IPS DF 6.9 (cell line): ENCODE results near the gene ACTMAP.
"Not testable (repeated sequence)": the region's sequence is repeated elsewhere in the genome, so short reads cannot be mapped to it uniquely, and the experiment has no call there.

Source experiments
- DNase-seq: peaks from one replicate; pipeline ENCODE4 v3.0.0-alpha.2; 2013; ENCODE audit warnings: low read depth, low spot score
- H3K27ac ChIP-seq: one replicate; pipeline ENCODE4 v1.5.1; 2013; ENCODE audit warnings: low read length, control low read depth
- H3K27me3 ChIP-seq: 2 replicates; pipeline ENCODE4 v1.6.1; 2013; ENCODE audit warnings: mild to moderate bottlenecking, low read length; ENCODE audit not compliant: control insufficient read depth, insufficient read depth
- H3K36me3 ChIP-seq: 2 replicates; pipeline ENCODE4 v1.6.1; 2013; ENCODE audit warnings: low read length; ENCODE audit not compliant: control insufficient read depth, insufficient read depth
- H3K4me1 ChIP-seq: 2 replicates; pipeline ENCODE4 v1.6.1; 2013; ENCODE audit warnings: low read length; ENCODE audit not compliant: control insufficient read depth, insufficient read depth
- H3K4me3 ChIP-seq: 2 replicates; pipeline ENCODE4 v1.5.1; 2013; ENCODE audit warnings: mild to moderate bottlenecking, low read length
- H3K9me3 ChIP-seq: 2 replicates; pipeline ENCODE4 v1.6.1; 2013; ENCODE audit warnings: low read length, inconsistent platforms; ENCODE audit not compliant: control insufficient read depth, insufficient read depth
- WGBS: extraction: QIAGEN DNeasy Blood & Tissue Kit; methylation state at CpG from one replicate; pipeline ENCODE4 v1.1.7; 2013; ENCODE audit warnings: mixed read lengths, missing lambda C conversion rate; ENCODE audit not compliant: insufficient read length, insufficient coverage; 5-methylcytosine and 5-hydroxymethylcytosine counted together

ACTMAP gene

DNA sequence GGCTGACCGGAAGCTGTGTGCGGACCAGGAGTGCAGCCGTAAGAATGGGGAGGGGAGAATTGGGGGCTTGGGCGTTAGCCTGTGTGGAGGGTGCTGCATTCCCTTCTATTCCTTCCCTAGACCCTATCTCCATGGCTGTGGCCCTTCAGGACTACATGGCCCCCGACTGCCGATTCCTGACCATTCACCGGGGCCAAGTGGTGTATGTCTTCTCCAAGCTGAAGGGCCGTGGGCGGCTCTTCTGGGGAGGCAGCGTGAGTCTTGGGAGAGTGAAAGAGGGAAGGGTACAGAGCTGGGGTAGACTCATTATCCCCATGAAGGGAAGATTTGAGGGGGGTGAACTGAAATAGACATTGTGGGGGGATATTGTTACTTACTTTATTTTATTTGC is 25.4 kb upstream of the ACTMAP start:
- peaks cover 4% of the 10 kb centered on the region; the same call in 1 of the 2 replicates for H3K4me1 ChIP-seq
- no peaks in the 10 kb centered on the region for H3K36me3 ChIP-seq
- no peaks in the 10 kb centered on the region for H3K9me3 ChIP-seq
- H3K27me3 ChIP-seq: no peaks in the 10 kb centered on the region
- WGBS: no CpG with 5 or more reads among the region's 10 CpGs
- H3K4me3 ChIP-seq: no peak overlapping the region
- no peak for DNase-seq
- H3K27ac ChIP-seq: no peak overlapping the region

DNA sequence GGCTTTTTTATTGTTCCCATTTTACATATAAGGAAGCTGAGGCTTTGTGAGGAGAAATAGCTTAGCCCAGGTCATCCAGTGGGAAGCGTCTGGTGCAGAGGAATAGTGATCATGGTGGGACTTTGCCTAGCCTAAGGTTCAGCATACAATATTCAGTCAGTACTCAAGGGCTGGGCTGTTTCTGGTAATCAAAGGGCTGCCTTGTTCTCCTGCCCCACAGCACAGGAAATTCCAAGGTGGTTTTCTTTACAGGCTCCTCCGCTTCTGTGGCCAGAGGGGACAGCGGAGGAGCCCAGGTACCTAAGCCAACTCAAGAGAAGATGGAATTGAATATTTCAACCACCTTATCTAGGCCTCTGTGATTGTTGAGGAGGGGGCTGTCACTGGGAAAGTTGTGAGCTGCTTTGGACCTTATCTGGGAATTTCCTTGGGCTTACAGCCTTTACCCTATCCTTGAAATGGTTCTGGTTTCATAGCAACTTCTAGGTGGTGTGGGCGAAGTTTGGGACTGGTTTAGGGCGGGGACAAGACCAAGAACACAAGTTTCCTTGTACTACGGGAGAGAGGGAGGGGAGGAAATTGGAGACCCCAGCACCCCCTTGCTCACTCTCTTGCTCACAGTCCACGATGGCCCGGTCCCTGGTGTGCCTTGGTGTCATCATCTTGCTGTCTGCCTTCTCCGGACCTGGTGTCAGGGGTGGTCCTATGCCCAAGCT is 24.8 kb upstream of the ACTMAP start, which contains the start of gene MIA:
TSS of gene MIA (plus strand) at position 606 of the 716 bp plus-strand sequence. CDS start at position 628, 22 bp downstream.
- Histone ChIP-seq H3K27ac (no peak within 1 kb of the TSS), H3K36me3 (no peaks in the 10 kb centered on the region), H3K27me3 (no peaks in the 10 kb centered on the region), H3K4me3 (no peak within 1 kb of the TSS), H3K9me3 (no peaks in the 10 kb centered on the region), H3K4me1 (peaks cover 4% of the 10 kb centered on the region; the same call in 1 of the 2 replicates)
- no CpG with 5 or more reads among the region's 9 CpGs for WGBS
- DNase-seq: no peak

DNA sequence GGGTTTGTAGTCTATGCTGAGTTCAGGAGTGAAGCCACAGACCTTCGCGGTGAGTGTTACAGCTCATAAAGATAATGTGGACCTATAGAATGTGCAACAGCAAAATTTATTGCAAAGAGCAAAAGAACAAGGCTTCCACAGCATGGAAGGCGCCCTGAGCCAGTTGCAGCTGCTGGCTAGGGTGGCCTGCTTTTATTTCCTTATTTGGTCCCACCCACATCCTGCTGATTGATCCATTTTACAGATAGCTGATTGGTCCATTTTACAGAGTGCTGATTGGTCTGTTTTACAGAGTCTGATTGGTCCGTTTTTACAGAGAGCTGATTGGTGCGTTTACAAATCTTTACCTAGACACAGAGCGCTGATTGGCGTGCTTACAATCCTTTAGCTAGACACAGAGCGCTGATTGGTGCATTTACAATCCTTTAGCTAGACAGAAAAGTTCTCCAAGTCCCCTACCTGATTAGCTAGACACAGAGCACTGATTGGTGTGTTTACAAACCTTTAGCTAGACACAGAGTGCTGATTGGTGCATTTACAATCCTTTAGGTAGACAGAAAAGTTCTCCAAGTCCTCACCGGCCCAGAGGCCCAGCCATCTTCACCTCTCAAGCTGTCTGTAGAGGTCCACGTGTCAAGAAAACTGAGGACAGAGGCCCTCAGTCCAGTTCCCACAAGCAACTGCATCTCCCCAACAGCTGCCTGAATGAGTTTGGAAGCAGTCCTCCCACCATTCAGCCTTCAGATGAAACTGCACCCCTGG is 21.0 kb upstream of the ACTMAP start:
- H3K36me3 ChIP-seq, H3K4me3 ChIP-seq, H3K27me3 ChIP-seq, H3K4me1 ChIP-seq, DNase-seq, H3K9me3 ChIP-seq, H3K27ac ChIP-seq: not testable (repeated sequence)
- WGBS: no CpG with 5 or more reads among the region's 10 CpGs

DNA sequence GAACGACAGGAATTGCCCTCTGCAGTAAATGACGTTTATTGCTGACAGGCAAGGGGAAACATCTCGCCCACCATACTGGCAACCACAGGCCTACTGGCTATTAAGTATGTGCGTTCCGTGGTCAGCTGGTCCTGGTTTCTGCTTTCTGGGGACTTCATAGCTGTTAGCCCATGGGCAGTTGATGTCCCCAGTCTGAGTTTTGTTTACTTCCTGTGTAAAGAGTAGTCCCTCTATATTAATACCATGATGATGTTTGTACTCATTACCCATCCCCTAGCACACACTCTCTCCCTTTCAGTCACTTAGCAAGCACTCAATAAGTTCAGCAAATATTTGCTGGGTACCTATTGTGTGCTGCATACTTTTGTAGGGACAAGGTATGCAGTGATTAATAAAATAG is 18.6 kb upstream of the ACTMAP start:
- WGBS: no CpG with 5 or more reads among the region's 5 CpGs
- Histone ChIP-seq H3K9me3 (no peaks in the 10 kb centered on the region), H3K4me1 (peaks cover under 1% of the 10 kb centered on the region; the same call in 1 of the 2 replicates), H3K27me3 (no peaks in the 10 kb centered on the region), H3K36me3 (peaks cover 18% of the 10 kb centered on the region), H3K4me3 (no peak overlapping the region), H3K27ac (no peak overlapping the region)
- DNase-seq: no peak

DNA sequence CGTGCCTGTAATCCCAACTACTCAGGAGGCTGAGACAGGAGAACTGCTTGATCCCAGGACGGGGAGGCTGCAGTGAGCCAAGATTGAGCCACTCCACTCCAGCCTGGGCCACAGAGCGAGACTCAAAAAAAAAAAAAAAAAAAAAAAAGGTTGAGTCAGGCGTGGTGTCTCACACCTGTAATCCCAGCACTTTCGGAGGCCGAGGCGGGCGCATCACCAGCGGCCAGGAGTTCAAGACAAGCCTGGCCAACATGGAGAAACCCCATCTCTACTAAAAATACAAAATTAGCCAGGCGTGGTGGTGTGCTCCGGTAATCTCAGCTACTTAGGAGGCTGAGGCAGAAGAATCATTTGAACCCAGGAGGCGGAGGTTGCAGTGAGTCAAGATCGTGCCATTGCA is 16.1 kb upstream of the ACTMAP start:
- H3K36me3 ChIP-seq: peaks cover 40% of the 10 kb centered on the region
- not testable (repeated sequence) for H3K27ac ChIP-seq, H3K4me3 ChIP-seq, DNase-seq, H3K9me3 ChIP-seq, H3K27me3 ChIP-seq, H3K4me1 ChIP-seq
- no CpG with 5 or more reads among the region's 13 CpGs for WGBS

DNA sequence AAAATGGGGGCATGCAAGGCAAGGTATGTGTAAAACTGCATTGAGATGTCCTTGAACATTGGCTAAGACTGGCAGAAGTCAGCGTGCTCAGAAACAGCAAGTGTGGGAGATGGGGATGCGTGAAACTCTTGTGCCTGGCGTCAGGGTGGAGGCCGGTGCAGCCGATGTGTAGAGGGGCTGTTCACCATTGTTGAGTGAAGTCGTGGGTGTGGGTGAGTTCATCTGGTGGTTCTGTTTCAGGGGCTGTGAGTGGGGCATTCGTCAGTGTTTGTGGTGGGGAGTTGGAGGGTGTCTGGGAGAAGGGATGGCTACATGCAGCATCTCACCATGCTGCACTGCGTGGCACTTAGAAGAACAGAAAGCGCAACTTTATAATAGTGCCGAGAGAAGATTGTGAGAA is 13.7 kb upstream of the ACTMAP start:
- H3K4me1 ChIP-seq: peaks cover 1% of the 10 kb centered on the region; the same call in 1 of the 2 replicates
- no CpG with 5 or more reads among the region's 10 CpGs for WGBS
- no peak overlapping the region for H3K27ac ChIP-seq
- no peaks in the 10 kb centered on the region for H3K9me3 ChIP-seq
- H3K36me3 ChIP-seq: peaks cover 61% of the 10 kb centered on the region
- no peak overlapping the region for H3K4me3 ChIP-seq
- DNase-seq: no peak
- no peaks in the 10 kb centered on the region for H3K27me3 ChIP-seq

DNA sequence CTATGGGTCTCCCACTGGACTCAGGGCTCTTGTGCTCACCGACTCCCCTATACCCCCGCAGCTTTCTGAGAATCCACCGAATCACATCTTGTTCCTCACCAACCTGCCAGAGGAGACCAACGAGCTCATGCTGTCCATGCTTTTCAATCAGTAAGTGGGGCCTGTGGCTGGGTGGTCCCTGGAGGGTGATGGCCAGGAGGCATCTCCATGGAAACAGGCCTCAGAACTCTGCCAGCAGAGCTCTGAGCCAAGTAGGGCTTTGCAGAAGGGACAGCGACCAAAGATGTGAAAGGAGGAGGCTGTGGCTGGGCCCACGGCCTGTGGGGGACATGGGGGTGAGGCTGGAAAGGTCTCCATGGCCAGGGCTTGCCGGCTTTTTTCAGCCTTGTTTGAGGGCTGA is 13.2 kb upstream of the ACTMAP start:
- Histone ChIP-seq H3K27me3 (no peaks in the 10 kb centered on the region), H3K4me1 (peaks cover 1% of the 10 kb centered on the region; the same call in 1 of the 2 replicates), H3K27ac (no peak overlapping the region), H3K4me3 (no peak overlapping the region), H3K36me3 (peaks cover 61% of the 10 kb centered on the region), H3K9me3 (no peaks in the 10 kb centered on the region)
- WGBS: no CpG with 5 or more reads among the region's 7 CpGs
- DNase-seq: no peak

DNA sequence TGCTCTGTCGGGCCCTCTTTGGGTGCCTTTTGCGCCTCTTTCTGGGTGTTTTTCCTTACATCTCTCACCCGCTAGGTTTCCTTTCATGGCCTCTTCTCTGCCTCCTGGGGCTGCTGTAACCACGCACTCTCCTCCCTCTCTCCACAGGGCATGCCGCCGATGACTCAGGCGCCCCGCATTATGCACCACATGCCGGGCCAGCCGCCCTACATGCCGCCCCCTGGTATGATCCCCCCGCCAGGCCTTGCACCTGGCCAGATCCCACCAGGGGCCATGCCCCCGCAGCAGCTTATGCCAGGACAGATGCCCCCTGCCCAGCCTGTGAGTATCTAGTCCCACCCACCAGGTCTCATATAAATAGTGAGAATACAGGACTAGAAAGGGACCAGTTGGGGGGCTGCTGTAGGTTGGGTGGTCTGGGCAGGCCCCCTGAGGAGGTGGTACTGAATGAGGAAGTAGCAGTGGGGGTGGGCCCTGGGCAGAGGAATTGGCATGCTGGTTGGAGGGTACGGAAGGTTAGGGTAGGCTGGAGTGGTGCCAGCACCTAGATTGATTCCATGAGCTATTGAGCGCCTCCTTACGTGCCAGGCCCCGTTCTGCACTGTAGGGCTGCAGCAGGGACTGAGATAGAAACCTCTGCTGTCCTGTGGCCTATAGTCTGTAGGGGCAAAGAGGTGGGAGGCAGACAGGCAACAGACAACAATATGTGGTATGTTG is 12.6 kb upstream of the ACTMAP start:
- Histone ChIP-seq H3K9me3 (no peaks in the 10 kb centered on the region), H3K27ac (no peak overlapping the region), H3K36me3 (peaks cover 65% of the 10 kb centered on the region), H3K4me3 (no peak overlapping the region), H3K27me3 (no peaks in the 10 kb centered on the region), H3K4me1 (peaks cover 1% of the 10 kb centered on the region; the same call in 1 of the 2 replicates)
- WGBS: no CpG with 5 or more reads among the region's 17 CpGs
- no peak for DNase-seq

DNA sequence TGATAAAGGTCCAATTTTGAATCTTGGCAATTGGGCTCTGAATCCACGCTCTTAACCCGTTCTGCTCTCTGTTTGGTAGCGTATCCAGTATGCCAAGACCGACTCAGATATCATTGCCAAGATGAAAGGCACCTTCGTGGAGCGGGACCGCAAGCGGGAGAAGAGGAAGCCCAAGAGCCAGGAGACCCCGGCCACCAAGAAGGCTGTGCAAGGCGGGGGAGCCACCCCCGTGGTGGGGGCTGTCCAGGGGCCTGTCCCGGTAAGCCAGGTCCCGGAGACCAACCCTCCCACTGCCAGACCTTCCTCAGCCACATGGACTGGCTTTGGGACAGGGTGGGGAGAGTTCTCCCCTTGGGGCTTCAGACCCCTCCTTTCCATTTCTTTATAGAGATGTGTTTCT is 9.1 kb upstream of the ACTMAP start:
- Histone ChIP-seq H3K27ac (no peak overlapping the region), H3K4me3 (no peak overlapping the region), H3K27me3 (no peaks in the 10 kb centered on the region), H3K9me3 (no peaks in the 10 kb centered on the region), H3K4me1 (peaks cover 1% of the 10 kb centered on the region; the same call in 1 of the 2 replicates), H3K36me3 (peaks cover 63% of the 10 kb centered on the region)
- no peak for DNase-seq
- WGBS: no CpG with 5 or more reads among the region's 13 CpGs

DNA sequence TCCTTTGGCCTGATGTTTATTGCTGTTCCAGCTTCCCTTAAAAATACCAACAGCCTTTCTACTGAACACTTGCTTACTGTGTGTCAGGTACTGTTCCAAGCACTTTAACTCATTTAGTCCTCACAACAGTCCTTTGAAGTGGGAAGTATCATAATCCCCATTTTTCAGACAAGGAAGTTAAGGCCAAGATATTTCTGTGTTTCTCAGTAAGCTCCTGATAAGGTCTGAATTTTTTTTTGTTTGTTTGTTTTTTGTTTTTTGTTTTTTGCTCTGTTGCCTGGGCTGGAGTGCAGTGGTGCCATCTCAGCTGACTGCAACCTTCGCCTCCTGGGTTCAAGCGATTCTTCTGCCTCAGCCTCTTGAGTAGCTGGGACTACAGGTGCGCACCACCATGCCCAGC is 8.2 kb upstream of the ACTMAP start:
- Histone ChIP-seq H3K36me3 (peaks cover 56% of the 10 kb centered on the region), H3K4me1 (no peaks in the 10 kb centered on the region), H3K4me3 (no peak overlapping the region), H3K27ac (no peak overlapping the region), H3K9me3 (no peaks in the 10 kb centered on the region), H3K27me3 (no peaks in the 10 kb centered on the region)
- no peak for DNase-seq
- no CpG with 5 or more reads among the region's 3 CpGs for WGBS
